Skin epidermis (tissue), 12 donors: ENCODE measurements around the gene PRSS8.
"Not testable (repeated sequence)": the region's sequence is repeated elsewhere in the genome, so short reads cannot be mapped to it uniquely, and the experiment has no call there.

Experiments used
- H3K27ac ChIP-seq, 21 experiments: fragments of 200-600 bp; sonication (generic) in 11 of 21; one replicate each; pipeline ENCODE4 v1.5.0; 2020; ENCODE audit warnings: mild to moderate bottlenecking in 3 of 21, inconsistent platforms in 2 of 21, moderate library complexity in 2 of 21
- H3K4me3 ChIP-seq, 7 experiments: fragments of 200-600 bp; sonication (generic) in 2 of 7; one replicate each; pipeline ENCODE4 v1.5.0; 2020; ENCODE audit warnings: inconsistent platforms in 2 of 7, mild to moderate bottlenecking in 2 of 7, moderate library complexity in 1 of 7

Gene PRSS8

GRCh38 chr16:31135535-31136286 is at the start of gene PRSS8:
Gene PRSS8, minus strand, starts transcription at chr16:31135727. Its CDS starts 229 bp downstream, at chr16:31135498.
- peak within 1 kb of the TSS; percentile 26 to 63 (median 36) for H3K4me3 ChIP-seq

GRCh38 chr16:31184888-31185287 is 49.4 kb upstream of the PRSS8 start:
- no peak overlapping the region for H3K27ac ChIP-seq
- no peak overlapping the region for H3K4me3 ChIP-seq

More at GRCh38 chr16:31135535-31136286, at the start of gene PRSS8:
- H3K27ac ChIP-seq: peak within 1 kb of the TSS in 20 of 21 experiments; percentile 8 to 93 (median 78)

- Histone ChIP-seq H3K4me3 (no peak overlapping the region), H3K27ac (no peak overlapping the region)
Measured at GRCh38 chr16:31183432-31184428, 48.2 kb upstream of the PRSS8 start.

- Histone ChIP-seq H3K27ac (peak overlapping the region in 7 of 21 experiments; percentile 8 to 96 (median 17)), H3K4me3 (peak overlapping the region; percentile 73 to 100 (median 94))
Measured at GRCh38 chr16:31182391-31182790, 46.9 kb upstream of the PRSS8 start.

GRCh38 chr16:31181102-31181830 is 45.7 kb upstream of the PRSS8 start:
- Histone ChIP-seq H3K27ac (peak overlapping the region in 20 of 21 experiments; percentile 87 to 99 (median 96)), H3K4me3 (peak overlapping the region; percentile 73 to 100 (median 94))

- Histone ChIP-seq H3K4me3 (peak within 1 kb of the TSS; percentile 73 to 100 (median 94)), H3K27ac (peak within 1 kb of the TSS; percentile 71 to 99 (median 96))
Measured at GRCh38 chr16:31179747-31180459, 44.4 kb upstream of the PRSS8 start, which contains the start of gene FUS. Gene FUS, plus strand, starts transcription at chr16:31180139. Its CDS starts 76 bp downstream, at chr16:31180215.

- peak overlapping the region; percentile 73 to 100 (median 94) for H3K4me3 ChIP-seq
- peak overlapping the region; percentile 71 to 99 (median 96) for H3K27ac ChIP-seq
Measured at GRCh38 chr16:31179219-31179746, 43.8 kb upstream of the PRSS8 start.

GRCh38 chr16:31177136-31177535 is 41.6 kb upstream of the PRSS8 start:
- Histone ChIP-seq H3K27ac (peak overlapping the region in 4 of 21 experiments; percentile 8 to 62 (median 34)), H3K4me3 (no peak overlapping the region)

- H3K4me3 ChIP-seq, H3K27ac ChIP-seq: not testable (repeated sequence)
Measured at GRCh38 chr16:31170048-31170447, 34.5 kb upstream of the PRSS8 start.

- no peak overlapping the region for H3K27ac ChIP-seq
- no peak overlapping the region for H3K4me3 ChIP-seq
Measured at GRCh38 chr16:31168848-31169247, 33.3 kb upstream of the PRSS8 start.

- no peak overlapping the region for H3K4me3 ChIP-seq
Measured at GRCh38 chr16:31167315-31167714, 31.8 kb upstream of the PRSS8 start.

GRCh38 chr16:31157136-31157535 is 21.6 kb upstream of the PRSS8 start:
- Histone ChIP-seq H3K4me3 (no peak overlapping the region), H3K27ac (no peak overlapping the region)

More at GRCh38 chr16:31167315-31167714, 31.8 kb upstream of the PRSS8 start:
- no peak overlapping the region for H3K27ac ChIP-seq

- not testable (repeated sequence) for H3K27ac ChIP-seq, H3K4me3 ChIP-seq
Measured at GRCh38 chr16:31150976-31151375, 15.4 kb upstream of the PRSS8 start.

- H3K4me3 ChIP-seq: no peak within 1 kb of the TSS
- H3K27ac ChIP-seq: peak within 1 kb of the TSS in 4 of 21 experiments; percentile 10 to 57 (median 26)
Measured at GRCh38 chr16:31149894-31150890, 14.7 kb upstream of the PRSS8 start, which contains the start of gene PRSS36. Gene PRSS36, minus strand, starts transcription at chr16:31150066. Its CDS starts 31 bp downstream, at chr16:31150035.

GRCh38 chr16:31149332-31149731 is 13.8 kb upstream of the PRSS8 start:
- Histone ChIP-seq H3K27ac (peak overlapping the region in 4 of 21 experiments; percentile 10 to 57 (median 26)), H3K4me3 (no peak overlapping the region)

GRCh38 chr16:31148896-31149295 is 13.4 kb upstream of the PRSS8 start:
- peak overlapping the region in 4 of 21 experiments; percentile 10 to 43 (median 22) for H3K27ac ChIP-seq

GRCh38 chr16:31148281-31148728 is 12.8 kb upstream of the PRSS8 start:
- Histone ChIP-seq H3K27ac (peak overlapping the region in 2 of 21 experiments; percentile 19 to 35), H3K4me3 (peak overlapping the region in 2 of 7 experiments; percentile 3 to 26)

More at GRCh38 chr16:31148896-31149295, 13.4 kb upstream of the PRSS8 start:
- no peak overlapping the region for H3K4me3 ChIP-seq
